ENCODE measurements around the gene KCNQ2.

The KCNQ2 gene

DNA sequence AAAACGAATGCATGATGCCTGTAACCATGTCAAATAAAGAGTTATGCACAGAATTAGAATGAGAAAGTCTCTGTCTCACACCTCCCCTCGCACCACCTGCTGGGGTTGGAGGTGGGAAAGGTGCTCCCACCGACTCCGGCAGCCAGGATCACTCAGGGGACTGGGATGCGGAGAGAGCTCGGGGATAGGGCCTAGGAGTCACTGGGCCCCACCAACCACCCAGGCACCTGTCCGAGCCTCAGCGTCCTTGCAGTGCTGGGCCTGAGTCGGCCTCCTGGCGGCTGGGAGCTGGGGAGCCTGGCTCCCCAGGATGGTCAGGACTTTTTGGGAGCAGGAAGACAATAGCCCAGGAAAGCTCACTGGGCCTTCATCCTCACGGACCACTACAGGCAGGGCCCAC, 88.9 kb downstream of the KCNQ2 start:
- TF ChIP-seq TCF12 (IDR thresholded peaks at IDR 0.05; ENCODE audit: low read depth) (no peak), TAF1 (IDR thresholded peaks at IDR 0.05; ENCODE audit: low read depth) (no peak), TEAD4 (IDR thresholded peaks at IDR 0.05) (no peak), FOXM1 (IDR thresholded peaks at IDR 0.05; ENCODE audit: borderline replicate concordance, low read depth) (no peak), REST (IDR thresholded peaks at IDR 0.05; ENCODE audit: low read depth) (no peak), RAD21 (IDR thresholded peaks at IDR 0.05; ENCODE audit: low read depth) (no peak), YY1 (IDR thresholded peaks at IDR 0.05; ENCODE audit: low read depth) (no peak), EP300 (IDR thresholded peaks at IDR 0.05; ENCODE audit: borderline replicate concordance) (no peak), ZBTB7A (IDR thresholded peaks at IDR 0.05; ENCODE audit: low read depth) (no peak)
- TF ChIP-seq, protein P1, sequence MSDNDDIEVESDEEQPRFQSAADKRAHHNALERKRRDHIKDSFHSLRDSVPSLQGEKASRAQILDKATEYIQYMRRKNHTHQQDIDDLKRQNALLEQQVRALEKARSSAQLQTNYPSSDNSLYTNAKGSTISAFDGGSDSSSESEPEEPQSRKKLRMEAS (IDR thresholded peaks at IDR 0.05), result no peak

GRCh38 chr20:63382551-63383300, 89.7 kb downstream of the KCNQ2 start:
- TF ChIP-seq, protein P2, sequence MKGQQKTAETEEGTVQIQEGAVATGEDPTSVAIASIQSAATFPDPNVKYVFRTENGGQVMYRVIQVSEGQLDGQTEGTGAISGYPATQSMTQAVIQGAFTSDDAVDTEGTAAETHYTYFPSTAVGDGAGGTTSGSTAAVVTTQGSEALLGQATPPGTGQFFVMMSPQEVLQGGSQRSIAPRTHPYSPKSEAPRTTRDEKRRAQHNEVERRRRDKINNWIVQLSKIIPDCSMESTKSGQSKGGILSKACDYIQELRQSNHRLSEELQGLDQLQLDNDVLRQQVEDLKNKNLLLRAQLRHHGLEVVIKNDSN (IDR thresholded peaks at IDR 0.05), result no peak
- no peak for TF ChIP-seq CEBPB (IDR thresholded peaks at IDR 0.05)
- no peak for TF ChIP-seq ZBTB7A (IDR thresholded peaks at IDR 0.05; ENCODE audit: low read depth)
- no peak for TF ChIP-seq YY1 (IDR thresholded peaks at IDR 0.05; ENCODE audit: low read depth)
- no peak for TF ChIP-seq CREB1 (IDR thresholded peaks at IDR 0.05; ENCODE audit: low read depth)
- TF ChIP-seq REST (IDR thresholded peaks at IDR 0.05; ENCODE audit: low read depth), result no peak
- TF ChIP-seq NFIC (IDR thresholded peaks at IDR 0.05), result no peak
- TF ChIP-seq, protein P1 (IDR thresholded peaks at IDR 0.05), result no peak
- no peak for TF ChIP-seq TAF1 (IDR thresholded peaks at IDR 0.05; ENCODE audit: low read depth)
- no peak for TF ChIP-seq RAD21 (IDR thresholded peaks at IDR 0.05; ENCODE audit: low read depth)
- no peak for TF ChIP-seq TCF12 (IDR thresholded peaks at IDR 0.05; ENCODE audit: low read depth)
- no peak for TF ChIP-seq TEAD4 (IDR thresholded peaks at IDR 0.05)
- no peak for TF ChIP-seq EP300 (IDR thresholded peaks at IDR 0.05; ENCODE audit: borderline replicate concordance)
- no peak for TF ChIP-seq FOXM1 (IDR thresholded peaks at IDR 0.05; ENCODE audit: borderline replicate concordance, low read depth)
- no peak for TF ChIP-seq EGR1 (IDR thresholded peaks at IDR 0.05)

DNA sequence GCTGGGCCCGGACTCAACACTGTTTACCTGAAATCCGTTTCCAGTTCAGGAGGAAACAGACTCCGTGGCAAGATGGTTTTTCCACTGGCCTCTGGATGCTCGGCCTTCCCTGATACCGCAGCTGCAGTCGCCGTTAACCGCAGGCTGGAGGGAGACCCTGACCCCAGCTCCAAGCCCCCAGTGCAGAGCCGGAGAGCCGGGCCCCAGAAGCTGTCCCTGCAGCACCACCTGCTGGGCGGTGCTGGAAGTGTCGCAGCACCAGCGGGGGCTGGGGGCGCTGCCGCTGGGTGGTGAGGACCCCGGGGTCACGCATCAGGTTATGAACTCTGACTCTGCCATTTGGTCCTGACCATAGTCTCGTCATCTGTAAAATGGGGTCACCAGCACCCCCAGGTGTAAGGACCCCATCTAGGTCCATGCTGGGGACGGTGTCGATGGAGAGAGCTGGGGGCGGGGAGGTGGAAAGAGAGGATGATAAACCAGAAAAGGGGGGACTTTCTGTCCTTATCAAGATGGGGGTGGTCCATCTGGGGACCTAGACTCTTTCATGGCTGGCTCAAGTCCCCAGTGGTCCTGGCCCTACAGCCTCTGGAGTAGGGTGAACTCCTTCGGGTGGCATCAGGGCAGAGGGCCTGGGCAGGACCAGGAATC, 90.5 kb downstream of the KCNQ2 start:
- no peak for TF ChIP-seq TEAD4 (IDR thresholded peaks at IDR 0.05)
- TF ChIP-seq NFIC (IDR thresholded peaks at IDR 0.05), result no peak
- TF ChIP-seq RAD21 (IDR thresholded peaks at IDR 0.05; ENCODE audit: low read depth), result peak; percentile 91
- TF ChIP-seq YY1 (IDR thresholded peaks at IDR 0.05; ENCODE audit: low read depth), result no peak
- no peak for TF ChIP-seq EP300 (IDR thresholded peaks at IDR 0.05; ENCODE audit: borderline replicate concordance)
- TF ChIP-seq CREB1 (IDR thresholded peaks at IDR 0.05; ENCODE audit: low read depth), result no peak
- TF ChIP-seq, protein P2 (IDR thresholded peaks at IDR 0.05), result no peak
- no peak for TF ChIP-seq REST (IDR thresholded peaks at IDR 0.05; ENCODE audit: low read depth)
- peak; percentile 95 for TF ChIP-seq ZBTB7A (IDR thresholded peaks at IDR 0.05; ENCODE audit: low read depth)
- TF ChIP-seq EGR1 (IDR thresholded peaks at IDR 0.05), result no peak
- TF ChIP-seq FOXM1 (IDR thresholded peaks at IDR 0.05; ENCODE audit: borderline replicate concordance, low read depth), result no peak
- no peak for TF ChIP-seq CEBPB (IDR thresholded peaks at IDR 0.05)
- TF ChIP-seq, protein P1 (IDR thresholded peaks at IDR 0.05), result no peak
